Osteoblast (primary cell): Measurements from ENCODE around the gene TERT. TPM values are rescaled to one million over a fixed set of nuclear protein-coding genes. Genes with fewer than 3 reads are reported as not detected.
"Not testable (repeated sequence)": the region's sequence is repeated elsewhere in the genome, so short reads cannot be mapped to it uniquely, and the experiment has no call there.

Source experiments
- DNase-seq: peaks from one replicate; pipeline ENCODE4 v3.0.0; 2011; ENCODE audit warnings: low spot score, mixed read lengths; ENCODE audit not compliant: insufficient read length; ENCODE audit errors: missing footprints
- H2AFZ ChIP-seq: 2 replicates; pipeline ENCODE4 v1.6.0; 2011; ENCODE audit warnings: mild to moderate bottlenecking, low read length
- H3K27ac ChIP-seq: 2 replicates; pipeline ENCODE4 v1.5.1; 2011; ENCODE audit warnings: mild to moderate bottlenecking, low read depth, low read length, moderate library complexity
- H3K27me3 ChIP-seq: 2 replicates; pipeline ENCODE4 v1.6.0; 2012; ENCODE audit warnings: mild to moderate bottlenecking, control low read depth, inconsistent platforms, low read length, moderate library complexity; ENCODE audit not compliant: insufficient read depth
- H3K36me3 ChIP-seq: 2 replicates; pipeline ENCODE4 v1.5.1; 2011; ENCODE audit warnings: mild to moderate bottlenecking, low read length, control low read depth, moderate library complexity; ENCODE audit not compliant: insufficient read depth
- H3K4me1 ChIP-seq: 2 replicates; pipeline ENCODE4 v1.5.1; 2011; ENCODE audit warnings: mild to moderate bottlenecking, low read length, control low read depth, moderate library complexity; ENCODE audit not compliant: insufficient read depth
- H3K4me2 ChIP-seq: 2 replicates; pipeline ENCODE4 v1.6.0; 2011; ENCODE audit warnings: mild to moderate bottlenecking, low read length; ENCODE audit not compliant: insufficient read depth
- H3K4me3 ChIP-seq: fragments of 200-600 bp; sonication (generic); 3 replicates; pipeline ENCODE4 v1.5.1; 2012; ENCODE audit warnings: mild to moderate bottlenecking, low read length, inconsistent platforms; ENCODE audit not compliant: insufficient read depth
- H3K79me2 ChIP-seq: 2 replicates; pipeline ENCODE4 v1.6.0; 2012; ENCODE audit warnings: mild to moderate bottlenecking, low read length, control low read depth, inconsistent platforms; ENCODE audit not compliant: insufficient read depth
- H3K9me3 ChIP-seq: 2 replicates; pipeline ENCODE4 v1.5.1; 2011; ENCODE audit warnings: low read depth, low read length, control low read depth
- H4K20me1 ChIP-seq: 2 replicates; pipeline ENCODE4 v1.6.0; 2012; ENCODE audit warnings: mild to moderate bottlenecking, low read length, control low read depth; ENCODE audit not compliant: insufficient read depth
- CTCF ChIP-seq: IDR thresholded peaks from 2 replicates; pipeline ENCODE4 v1.5.1; 2011; ENCODE audit warnings: mild to moderate bottlenecking, low read depth, low read length, moderate library complexity; ENCODE audit errors: extremely low read depth
- total RNA-seq: library from RNA; depleted of rRNA; stranded (reverse); fragments of >200 nt; gene quantifications from 2 replicates; pipeline ENCODE4 v1.2.3, GENCODE V29; 2012

Gene TERT
- total RNA-seq, 1 donor, result not detected

- no peak for TF ChIP-seq CTCF
- H3K27me3 ChIP-seq, result no peaks in the 10 kb centered on the region
Observed at GRCh38 chr5:1335540-1336095, 40.8 kb upstream of the TERT start.

GRCh38 chr5:1334831-1335539, 40.1 kb upstream of the TERT start:
- H3K9me3 ChIP-seq, result no peaks in the 10 kb centered on the region
- no peak overlapping the region for H2AFZ ChIP-seq
- H3K4me3 ChIP-seq, result no peak overlapping the region
- peaks cover 16% of the 10 kb centered on the region for H4K20me1 ChIP-seq
- no peak for TF ChIP-seq CTCF
- H3K27me3 ChIP-seq, result no peaks in the 10 kb centered on the region
- H3K27ac ChIP-seq, result no peak overlapping the region
- peaks cover 56% of the 10 kb centered on the region for H3K36me3 ChIP-seq
- no peak overlapping the region for H3K4me2 ChIP-seq
- no peaks in the 10 kb centered on the region for H3K79me2 ChIP-seq
- peak; percentile 53 for DNase-seq
- H3K4me1 ChIP-seq, result no peaks in the 10 kb centered on the region

More at GRCh38 chr5:1335540-1336095, 40.8 kb upstream of the TERT start:
- Histone ChIP-seq H2AFZ (no peak overlapping the region), H3K4me2 (no peak overlapping the region), H3K79me2 (peaks cover 4% of the 10 kb centered on the region), H3K9me3 (no peaks in the 10 kb centered on the region), H4K20me1 (peaks cover 16% of the 10 kb centered on the region), H3K27ac (no peak overlapping the region), H3K4me3 (no peak overlapping the region), H3K4me1 (no peaks in the 10 kb centered on the region), H3K36me3 (peaks cover 59% of the 10 kb centered on the region)
- no peak for DNase-seq

GRCh38 chr5:1333986-1334385, 39.1 kb upstream of the TERT start:
- H3K4me3 ChIP-seq, result no peak overlapping the region
- H3K9me3 ChIP-seq, result no peaks in the 10 kb centered on the region
- no peak overlapping the region for H2AFZ ChIP-seq
- H3K4me1 ChIP-seq, result no peaks in the 10 kb centered on the region
- no peak overlapping the region for H3K4me2 ChIP-seq
- no peaks in the 10 kb centered on the region for H3K79me2 ChIP-seq
- H3K27me3 ChIP-seq, result no peaks in the 10 kb centered on the region
- TF ChIP-seq CTCF, result no peak
- no peak overlapping the region for H3K27ac ChIP-seq
- peak; percentile 47 for DNase-seq
- H4K20me1 ChIP-seq, result peaks cover 16% of the 10 kb centered on the region
- peaks cover 56% of the 10 kb centered on the region for H3K36me3 ChIP-seq

GRCh38 chr5:1333286-1333685, 38.4 kb upstream of the TERT start:
- H3K79me2 ChIP-seq, H3K4me1 ChIP-seq, DNase-seq, H3K9me3 ChIP-seq, H3K4me2 ChIP-seq, H3K4me3 ChIP-seq, H2AFZ ChIP-seq, H3K27ac ChIP-seq, H3K27me3 ChIP-seq: not testable (repeated sequence)
- H3K36me3 ChIP-seq, result peaks cover 53% of the 10 kb centered on the region
- H4K20me1 ChIP-seq, result peaks cover 16% of the 10 kb centered on the region
